ENCODE data around the gene ACACA. TPM values are rescaled to one million over a fixed set of nuclear protein-coding genes. Genes with fewer than 3 reads are reported as not detected.
A peak's percentile ranks its signal among the peaks of the same experiment; 100 is the strongest.

The ACACA gene
- total RNA-seq, 1 donor from 2014 or later: 13.3 TPM

- intact Hi-C loops (cut with DNase I): no loop called here
- ATAC-seq (no peak), DNase-seq (ENCODE audit: missing footprints) (no peak)
Measured at GRCh38 chr17:37130984-37131446, 275.6 kb downstream of the ACACA start.

- intact Hi-C loops (cut with DNase I): no loop called here
Measured at GRCh38 chr17:37124821-37125173, 281.8 kb downstream of the ACACA start.

DNA sequence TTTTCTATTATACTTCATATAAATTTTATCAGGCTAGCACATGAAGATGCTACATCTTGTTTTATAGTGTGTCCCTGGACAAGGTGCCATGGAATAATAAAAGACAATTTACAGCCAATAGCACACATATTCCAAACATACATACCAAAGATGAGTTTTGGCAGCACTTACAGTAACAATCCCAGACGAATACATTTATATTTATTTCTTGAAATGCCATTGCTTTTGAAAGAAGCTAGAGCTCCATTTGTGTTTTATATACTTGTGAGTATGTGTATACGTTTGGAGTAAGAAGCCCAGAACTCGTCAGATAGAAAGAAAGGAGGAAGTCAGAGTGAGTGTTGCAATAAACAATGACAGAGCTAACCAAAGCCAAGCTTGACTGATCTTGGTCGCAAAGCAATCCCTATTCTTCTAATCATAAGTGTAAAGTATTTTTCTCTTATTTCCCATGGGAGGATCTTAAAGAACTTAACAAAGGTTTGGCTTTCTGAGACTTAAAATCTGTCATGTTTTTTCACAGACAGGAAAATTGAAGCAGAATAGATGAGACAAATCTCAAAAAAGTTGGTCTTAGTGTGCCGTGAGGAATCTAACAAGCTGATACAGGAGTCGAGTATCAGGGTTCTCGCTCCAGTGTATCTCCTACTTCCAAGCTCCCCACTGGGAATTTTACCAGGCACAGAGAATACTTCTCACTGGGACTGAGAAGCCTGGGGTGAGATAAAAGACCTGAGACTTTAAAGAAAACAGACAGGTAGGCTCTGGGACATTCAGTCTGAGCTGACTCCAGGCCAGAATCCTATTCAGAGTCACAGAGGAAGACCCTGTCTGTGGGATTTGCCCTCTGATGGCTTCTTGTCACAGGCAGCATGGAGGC is 282.5 kb downstream of the ACACA start:
- no peak for DNase-seq (ENCODE audit: missing footprints)
- no peak for ATAC-seq
- intact Hi-C loops (cut with DNase I): no loop called here

More at GRCh38 chr17:37124821-37125173, 281.8 kb downstream of the ACACA start:
- ATAC-seq (no peak), DNase-seq (ENCODE audit: missing footprints) (no peak)

DNA sequence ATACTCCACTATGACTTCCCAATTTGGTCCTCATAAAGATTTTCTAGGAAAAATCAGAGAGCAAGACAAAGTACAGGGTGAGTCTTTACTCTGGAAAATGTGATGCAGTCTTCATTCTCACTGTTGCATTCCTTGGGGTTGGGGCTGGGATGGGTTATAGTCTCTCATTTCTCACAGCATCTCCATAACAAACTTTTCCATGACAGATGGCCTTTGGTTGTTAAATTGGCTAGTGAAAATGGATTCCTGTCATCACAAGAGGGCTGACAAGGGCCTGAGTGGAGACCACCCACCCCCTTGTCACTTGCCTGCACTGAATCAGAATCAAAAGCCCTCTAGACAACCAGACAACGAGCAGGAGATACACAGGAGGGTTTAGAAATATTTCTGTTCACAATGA is 283.2 kb downstream of the ACACA start:
- intact Hi-C loops (cut with DNase I): no loop called here
- ATAC-seq: no peak
- DNase-seq (ENCODE audit: missing footprints): no peak

DNA sequence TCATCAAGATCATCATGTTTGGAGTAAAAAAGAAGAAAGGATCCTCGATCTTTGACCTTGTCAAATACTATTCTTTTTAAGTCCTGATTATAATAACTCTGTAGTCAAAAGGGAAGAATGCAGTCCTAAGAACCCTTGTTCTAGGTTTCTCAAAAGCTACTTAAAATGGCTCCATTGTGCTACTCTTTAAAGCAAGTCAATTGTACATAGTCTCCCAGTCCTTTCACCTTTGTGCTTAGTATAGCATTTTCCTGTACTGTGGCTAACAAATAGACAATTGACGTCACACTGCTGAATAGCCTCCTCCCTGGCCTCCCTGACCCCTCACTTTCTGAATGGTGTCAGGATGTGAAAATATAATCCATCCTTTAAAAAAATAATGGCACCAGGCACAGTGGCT is 285.0 kb downstream of the ACACA start:
- DNase-seq (ENCODE audit: missing footprints) (no peak), ATAC-seq (no peak)
- intact Hi-C loops (cut with DNase I): no loop called here

GRCh38 chr17:37118366-37119137 is 288.1 kb downstream of the ACACA start:
- ATAC-seq (no peak), DNase-seq (ENCODE audit: missing footprints) (no peak)
- intact Hi-C loops (cut with DNase I): no loop called here

DNA sequence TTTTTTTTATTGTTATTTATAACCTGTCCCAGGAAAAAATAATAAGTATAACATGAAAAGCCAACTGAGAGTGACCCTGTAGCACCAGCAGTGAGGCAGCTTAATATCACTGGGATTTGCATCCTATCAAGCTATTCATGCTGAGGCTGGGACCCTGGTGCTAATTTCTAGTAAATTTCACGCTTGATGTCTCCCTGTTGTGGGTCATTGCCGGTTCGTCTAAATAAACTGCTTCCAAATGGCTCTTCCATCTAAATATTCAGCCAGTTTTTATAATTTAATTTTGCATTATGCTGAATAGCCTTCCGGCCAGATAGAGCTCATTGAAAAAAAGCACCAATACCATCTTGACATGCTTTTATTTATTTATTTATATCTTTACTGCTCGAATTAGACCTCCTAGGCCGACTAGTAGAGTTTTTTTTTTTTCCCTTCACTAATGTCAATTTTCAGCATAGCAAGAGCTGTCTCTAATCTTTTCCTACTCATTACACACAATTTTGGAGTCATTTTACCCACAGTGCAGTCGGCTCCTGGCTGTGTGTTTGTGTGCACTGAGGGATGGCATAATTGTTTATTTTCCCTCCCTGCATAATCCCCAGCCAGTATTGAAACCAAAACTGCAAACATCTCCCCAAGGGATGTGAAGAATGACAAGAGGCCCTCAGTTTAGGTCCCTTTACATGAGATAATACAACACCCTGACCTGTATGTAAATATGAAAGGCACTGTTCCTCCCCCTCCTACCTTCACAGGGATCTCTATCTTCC is 289.1 kb downstream of the ACACA start:
- ATAC-seq (no peak), DNase-seq (ENCODE audit: missing footprints) (no peak)
- intact Hi-C loops (cut with DNase I): no loop called here

DNA sequence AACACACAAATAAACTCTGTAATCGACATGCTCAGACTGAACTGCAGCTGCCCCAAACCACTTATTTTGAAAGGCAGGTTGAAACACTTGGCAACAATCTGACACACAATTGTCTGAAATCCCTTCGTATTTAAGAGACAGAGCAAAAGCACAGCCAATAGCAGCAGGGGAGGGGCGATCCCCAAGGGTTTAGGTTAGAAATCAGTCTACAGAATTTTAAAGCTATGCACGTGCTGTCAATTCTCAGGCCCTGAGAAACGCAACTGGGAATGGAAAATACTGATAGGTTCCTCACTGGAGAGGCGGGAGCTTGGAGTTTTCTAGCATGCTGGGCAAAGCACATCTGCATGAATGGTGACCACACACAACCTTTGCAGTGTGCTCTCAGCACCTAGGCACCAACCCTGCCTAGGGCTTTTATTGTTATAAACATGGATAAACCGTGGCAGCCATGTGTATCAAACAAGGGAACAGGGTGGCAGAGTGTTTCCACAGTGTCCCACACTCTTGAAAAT is 289.9 kb downstream of the ACACA start:
- ATAC-seq (no peak), DNase-seq (ENCODE audit: missing footprints) (no peak)
- intact Hi-C loops (cut with DNase I): no loop called here

GRCh38 chr17:37111329-37111728 is 295.3 kb downstream of the ACACA start:
- DNase-seq (ENCODE audit: missing footprints): no peak
- intact Hi-C loops (cut with DNase I): no loop called here
- no peak for ATAC-seq

DNA sequence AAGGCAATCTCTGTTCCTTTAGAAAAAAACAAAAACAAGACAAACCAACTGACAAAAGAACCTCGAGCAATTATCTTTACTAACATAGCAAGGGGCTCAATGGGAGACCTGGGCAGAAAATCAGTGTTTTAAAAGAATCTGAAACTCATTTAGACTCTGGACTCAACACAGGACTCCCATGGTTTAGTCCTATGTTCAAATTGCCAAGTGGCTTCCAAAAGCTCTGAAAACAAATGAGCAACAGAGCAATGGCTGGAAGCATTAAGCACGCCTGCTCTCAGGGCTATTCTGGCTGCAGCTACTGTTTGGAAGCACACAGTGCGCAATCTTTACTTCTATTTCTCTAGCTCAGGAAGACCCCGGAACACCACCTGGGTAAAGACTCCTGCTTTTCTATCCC is 295.9 kb downstream of the ACACA start:
- ATAC-seq: no peak
- DNase-seq (ENCODE audit: missing footprints): no peak
- intact Hi-C loops (cut with DNase I): no loop called here

GRCh38 chr17:37109731-37110710 is 296.6 kb downstream of the ACACA start:
- intact Hi-C loops (cut with DNase I): no loop called here
- ATAC-seq: no peak
- no peak for DNase-seq (ENCODE audit: missing footprints)

DNA sequence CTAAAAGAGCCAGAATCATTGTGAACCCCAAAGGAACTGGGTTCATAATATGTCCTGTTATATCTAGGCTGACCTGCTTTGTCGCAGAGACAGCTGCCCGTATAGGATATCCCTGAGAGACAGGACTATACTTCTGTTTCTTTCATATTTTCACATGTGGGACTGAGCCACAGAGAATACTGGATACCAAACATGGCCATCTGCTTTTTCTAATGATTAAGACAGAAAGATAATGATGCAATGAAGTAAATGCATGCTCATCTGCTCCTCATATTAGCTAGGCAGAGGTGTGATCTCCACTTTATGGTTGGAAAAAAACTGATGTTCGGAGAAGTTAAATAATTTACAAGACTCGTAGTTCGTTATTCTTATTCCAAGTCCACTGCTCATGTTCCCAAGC is 297.5 kb downstream of the ACACA start:
- DNase-seq (ENCODE audit: missing footprints): no peak
- ATAC-seq: no peak
- intact Hi-C loops (cut with DNase I): no loop called here

DNA sequence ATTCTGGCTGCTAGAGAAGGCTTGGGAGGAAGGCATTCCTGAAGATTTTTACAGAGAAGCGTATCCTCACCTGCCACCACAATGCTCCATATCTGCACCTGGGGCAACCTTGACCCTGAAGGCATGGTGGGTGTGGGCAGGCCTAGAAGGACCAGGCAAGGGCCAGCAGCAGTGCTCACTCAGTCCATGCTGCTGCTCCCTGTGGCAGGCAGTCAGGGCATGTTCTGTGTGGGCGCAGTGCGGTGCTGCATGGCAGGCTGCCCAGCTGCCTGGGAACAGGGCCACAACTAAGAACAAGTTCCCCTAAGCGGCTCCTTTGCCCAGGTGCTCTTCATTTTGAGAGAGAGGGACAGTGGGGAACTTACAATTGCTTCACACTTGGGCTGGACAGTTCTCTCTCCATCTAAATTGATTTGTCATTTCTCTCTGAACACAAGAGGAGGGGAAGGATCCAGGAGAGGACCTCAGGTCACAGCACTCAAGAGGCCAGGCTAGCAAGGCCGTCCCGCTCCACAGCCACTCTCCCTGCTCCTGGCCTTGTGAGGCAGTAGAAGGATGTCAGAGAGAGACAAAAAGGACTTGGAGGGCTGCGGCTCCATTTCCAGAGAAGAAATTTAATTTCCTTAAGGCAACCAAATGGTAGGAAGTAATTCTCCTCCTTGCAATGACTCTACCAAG is 299.1 kb downstream of the ACACA start:
- intact Hi-C loops (cut with DNase I): no loop called here
- DNase-seq (ENCODE audit: missing footprints): peak; percentile 73
- peak; percentile 90 for ATAC-seq

GRCh38 chr17:37106049-37106448 is 300.6 kb downstream of the ACACA start:
- DNase-seq (ENCODE audit: missing footprints) (no peak), ATAC-seq (no peak)
- intact Hi-C loops (cut with DNase I): no loop called here

GRCh38 chr17:37103231-37103630 is 303.4 kb downstream of the ACACA start:
- no peak for ATAC-seq
- no peak for DNase-seq (ENCODE audit: missing footprints)
- intact Hi-C loops (cut with DNase I): no loop called here

DNA sequence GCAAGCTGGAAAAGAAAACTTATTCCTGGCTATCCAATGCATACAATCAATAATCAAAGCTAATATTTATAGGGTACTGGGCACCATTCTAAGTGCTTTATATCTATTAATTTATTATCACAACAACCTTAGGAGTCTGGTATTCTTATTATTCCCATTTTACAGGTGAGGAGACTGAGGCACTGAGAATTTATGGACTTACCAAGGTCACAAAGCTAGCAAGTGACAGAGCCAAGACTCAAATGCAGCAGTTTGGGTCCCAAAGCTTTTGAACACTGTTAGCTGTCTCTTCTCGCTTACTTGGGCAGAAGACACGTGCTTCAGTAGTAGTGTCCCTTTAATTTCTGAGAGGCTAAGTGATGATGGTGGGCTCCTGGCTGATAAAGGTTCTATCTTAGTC is 305.3 kb downstream of the ACACA start:
- no peak for DNase-seq (ENCODE audit: missing footprints)
- intact Hi-C loops (cut with DNase I): no loop called here
- ATAC-seq: no peak

DNA sequence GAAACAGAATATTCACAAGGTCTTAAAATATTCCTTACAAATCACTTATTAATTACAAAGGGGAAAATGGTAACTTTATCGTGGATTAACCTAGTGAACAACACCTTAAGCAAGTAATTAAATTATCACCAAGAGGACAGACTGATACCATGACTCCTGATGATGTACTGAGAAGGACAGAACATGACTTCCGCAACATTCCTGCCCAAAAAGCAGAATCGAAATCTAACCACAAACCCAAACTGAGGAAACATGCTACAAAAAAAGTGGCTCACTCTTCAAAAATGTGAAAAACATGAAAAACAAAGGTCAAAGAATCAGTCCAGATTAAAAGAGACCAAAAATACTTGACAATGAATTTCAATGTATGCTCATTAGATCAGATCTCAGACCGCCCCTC is 306.4 kb downstream of the ACACA start:
- no peak for ATAC-seq
- intact Hi-C loops (cut with DNase I): no loop called here

More for the DNA sequence above, 306.4 kb downstream of the ACACA start:
- no peak for DNase-seq (ENCODE audit: missing footprints)
